ENCODE data around the gene TTLL5.

- TF ChIP-seq CTCF (IDR thresholded peaks at IDR 0.05) (no peak), POLR2A (IDR thresholded peaks at IDR 0.05) (no peak), POLR2AphosphoS5 (IDR thresholded peaks at IDR 0.05) (no peak), EP300 (IDR thresholded peaks at IDR 0.05) (no peak)
Measured at GRCh38 chr14:75718199-75718598, 57.2 kb downstream of the TTLL5 start.
